H1 (cell line): ENCODE results near the gene CCBE1. TPM values are rescaled to one million over a fixed set of nuclear protein-coding genes. Genes with fewer than 3 reads are reported as not detected.

Experiments
- CTCF ChIA-PET: fragments of 300-600 bp; sonication (Branson Sonifier 250); formaldehyde crosslinking; loops from one replicate; lab custom pipeline; 2021; ENCODE audit not compliant: partially characterized antibody; lab: Charles Lee
- POLR2A ChIA-PET: fragments of 300-600 bp; sonication (Branson Sonifier 250); formaldehyde crosslinking; loops from one replicate; lab custom pipeline; 2021; ENCODE audit warnings: inconsistent platforms; ENCODE audit not compliant: partially characterized antibody; lab: Charles Lee
- DNase-seq, 2 experiments: peaks; one replicate each; pipeline versions ENCODE4 v3.0.0 to v3.0.0-alpha.2; 2010 to 2022; ENCODE audit warnings: low spot score in 2 of 2, low read depth in 1 of 2, mixed read lengths in 1 of 2
- FAIRE-seq: peaks from 2 replicates; lab custom pipeline; 2011; peaks lifted over from hg19 to GRCh38; lab: Jason Lieb, UNC
- H2AFZ ChIP-seq: 2 replicates; pipeline ENCODE4 v1.8.1; 2012; ENCODE audit warnings: low read length, inconsistent platforms
- H2AK5ac ChIP-seq: 2 replicates; pipeline ENCODE4 v1.6.1; 2013; ENCODE audit warnings: low read depth, low read length
- H2BK120ac ChIP-seq: replicated peaks from 2 replicates; pipeline ENCODE3; 2013; ENCODE audit warnings: low read depth, low read length, inconsistent platforms
- H2BK12ac ChIP-seq: 2 replicates; pipeline ENCODE4 v1.6.1; 2013; ENCODE audit warnings: low read depth, low read length
- H2BK15ac ChIP-seq: 2 replicates; pipeline ENCODE4 v1.6.1; 2013; ENCODE audit warnings: low read length
- H2BK20ac ChIP-seq: 2 replicates; pipeline ENCODE4 v1.6.1; 2013; ENCODE audit warnings: low read length
- H2BK5ac ChIP-seq: 2 replicates; pipeline ENCODE4 v1.6.1; 2013; ENCODE audit warnings: low read depth, low read length
- H3K14ac ChIP-seq: 2 replicates; pipeline ENCODE4 v1.6.1; 2013; ENCODE audit warnings: inconsistent platforms; ENCODE audit not compliant: insufficient read length
- H3K18ac ChIP-seq: 2 replicates; pipeline ENCODE4 v1.6.1; 2013; ENCODE audit warnings: low read length; ENCODE audit errors: extremely low read depth
- H3K23ac ChIP-seq: 2 replicates; pipeline ENCODE4 v1.6.1; 2013; ENCODE audit warnings: inconsistent platforms; ENCODE audit not compliant: insufficient read length
- H3K23me2 ChIP-seq: 2 replicates; pipeline ENCODE4 v1.6.1; 2013; ENCODE audit warnings: low read depth, low read length
- H3K27ac ChIP-seq: 2 replicates; pipeline ENCODE4 v1.6.1; 2011; ENCODE audit warnings: low read depth, low read length, inconsistent platforms
- H3K27me3 ChIP-seq, 4 experiments: replicated peaks in 1 of 4; 1 replicate in 1 of 4; 2 replicates in 3 of 4; pipeline versions ENCODE4 v1.6.1 to v1.8.1; 2011 to 2013; ENCODE audit warnings: low read length in 3 of 4, mild to moderate bottlenecking in 3 of 4, inconsistent platforms in 2 of 4, mixed read lengths in 2 of 4, moderate library complexity in 1 of 4; ENCODE audit not compliant: control insufficient read depth in 3 of 4, insufficient read depth in 3 of 4; ENCODE audit errors: extremely low read depth in 1 of 4
- H3K36me3 ChIP-seq, 4 experiments: 2 replicates each; pipeline versions ENCODE4 v1.6.1 to v1.8.1; 2011 to 2013; ENCODE audit warnings: mild to moderate bottlenecking in 4 of 4, low read length in 3 of 4, moderate library complexity in 2 of 4, control low read depth in 1 of 4, inconsistent platforms in 1 of 4; ENCODE audit not compliant: insufficient read depth in 4 of 4, control insufficient read depth in 2 of 4
- H3K4ac ChIP-seq: replicated peaks from 2 replicates; pipeline ENCODE3; 2013; ENCODE audit warnings: low read length, low read depth, mixed read lengths, inconsistent platforms; ENCODE audit not compliant: insufficient read length
- H3K4me1 ChIP-seq, 4 experiments: replicated peaks in 1 of 4; 1 replicate in 1 of 4; 2 replicates in 3 of 4; pipeline versions ENCODE4 v1.6.1 to v1.8.1; 2011 to 2013; ENCODE audit warnings: low read length in 3 of 4, inconsistent platforms in 2 of 4, mixed read lengths in 1 of 4; ENCODE audit not compliant: insufficient read depth in 4 of 4, control insufficient read depth in 3 of 4
- H3K4me2 ChIP-seq, 2 experiments: 2 replicates each; pipeline versions ENCODE4 v1.6.1 to v1.8.1; 2011 to 2013; ENCODE audit warnings: low read depth in 2 of 2, low read length in 2 of 2, control low read depth in 1 of 2, inconsistent platforms in 1 of 2, mild to moderate bottlenecking in 1 of 2; ENCODE audit not compliant: insufficient read depth in 1 of 2
- H3K4me3 ChIP-seq, 4 experiments: fragments of 200-600, 300-600 bp in 1 of 4; sonication (generic), shearing (Covaris generic), sonication (Bioruptor Twin) in 1 of 4; 2 replicates each; pipeline versions ENCODE4 v1.5.1 to v1.8.1; 2011 to 2016; ENCODE audit warnings: low read length in 4 of 4, low read depth in 3 of 4, control low read depth in 2 of 4, inconsistent platforms in 2 of 4, mild to moderate bottlenecking in 2 of 4, mixed read lengths in 1 of 4, moderate library complexity in 1 of 4; ENCODE audit not compliant: insufficient read depth in 2 of 4; ENCODE audit errors: extremely low read depth in 1 of 4
- H3K56ac ChIP-seq: replicated peaks from 2 replicates; pipeline ENCODE3; 2013; ENCODE audit warnings: low read depth, mild to moderate bottlenecking, mixed read lengths, low read length, inconsistent platforms; ENCODE audit not compliant: insufficient read length
- H3K79me1 ChIP-seq: 2 replicates; pipeline ENCODE4 v1.6.1; 2013; ENCODE audit warnings: low read depth, low read length, control low read depth
- H3K79me2 ChIP-seq, 2 experiments: 2 replicates each; pipeline versions ENCODE4 v1.6.1 to v1.8.1; 2012 to 2013; ENCODE audit warnings: low read length in 2 of 2, mild to moderate bottlenecking in 2 of 2, inconsistent platforms in 1 of 2; ENCODE audit not compliant: insufficient read depth in 2 of 2, control insufficient read depth in 1 of 2
- H3K9ac ChIP-seq, 4 experiments: replicated peaks in 1 of 4; 1 replicate in 1 of 4; 2 replicates in 3 of 4; pipeline versions ENCODE4 v1.6.1 to v1.8.1; 2011 to 2013; ENCODE audit warnings: low read depth in 3 of 4, low read length in 3 of 4, control low read depth in 2 of 4, mild to moderate bottlenecking in 2 of 4, moderate library complexity in 2 of 4, inconsistent platforms in 1 of 4; ENCODE audit errors: extremely low read depth in 1 of 4
- H3K9me3 ChIP-seq, 2 experiments: 2 replicates each; pipeline versions ENCODE4 v1.6.1 to v1.8.1; 2012 to 2013; ENCODE audit warnings: mild to moderate bottlenecking in 2 of 2, moderate library complexity in 2 of 2, control low read depth in 1 of 2, inconsistent platforms in 1 of 2, low read depth in 1 of 2, low read length in 1 of 2, mixed read lengths in 1 of 2; ENCODE audit not compliant: insufficient read depth in 2 of 2
- H4K20me1 ChIP-seq, 2 experiments: replicated peaks in 1 of 2; 2 replicates each; pipeline versions ENCODE3 to v1.8.1; 2011 to 2013; ENCODE audit warnings: inconsistent platforms in 2 of 2, low read length in 2 of 2, mild to moderate bottlenecking in 1 of 2; ENCODE audit not compliant: insufficient read depth in 2 of 2, control insufficient read depth in 1 of 2
- H4K5ac ChIP-seq: 2 replicates; pipeline ENCODE4 v1.6.1; 2013; ENCODE audit warnings: low read length, low read depth, mixed read lengths, inconsistent platforms; ENCODE audit not compliant: insufficient read length
- H4K8ac ChIP-seq: 2 replicates; pipeline ENCODE4 v1.8.0; 2013; ENCODE audit warnings: mild to moderate bottlenecking, moderate library complexity, low read length, inconsistent platforms; ENCODE audit not compliant: insufficient read depth; ENCODE audit errors: extremely low read depth
- H4K91ac ChIP-seq: replicated peaks from 2 replicates; pipeline ENCODE3; 2013; ENCODE audit warnings: low read length, mixed read lengths, inconsistent platforms; ENCODE audit not compliant: insufficient read length
- CTBP2 ChIP-seq: IDR thresholded peaks from 2 replicates; pipeline ENCODE4 v1.7.0; 2011; ENCODE audit warnings: borderline replicate concordance, mild to moderate bottlenecking, moderate library complexity, mixed read lengths, low read length; ENCODE audit not compliant: insufficient read depth, insufficient read length
- PHF8 ChIP-seq: fragments of 200-600 bp; sonication (generic); conservative IDR thresholded peaks from 2 replicates; pipeline ENCODE4 v1.7.1; 2012; ENCODE audit warnings: low read depth, mild to moderate bottlenecking, inconsistent platforms, low read length, moderate library complexity
- POLR2AphosphoS5 ChIP-seq: IDR thresholded peaks from 2 replicates; pipeline ENCODE4 v1.6.1; 2011; ENCODE audit warnings: low read depth, low read length
- SUZ12 ChIP-seq: fragments of 200-600 bp; sonication (generic); IDR thresholded peaks from 2 replicates; pipeline ENCODE4 v1.6.1; 2012; ENCODE audit warnings: mild to moderate bottlenecking, inconsistent platforms, low read length, moderate library complexity, mixed read lengths
- WGBS, 2 experiments: shearing (Covaris generic) in 1 of 2; methylation state at CpG; one replicate each; pipeline versions ENCODE4 v1.1.6 to v1.1.7; 2013 to 2015; ENCODE audit warnings: low lambda C conversion rate in 2 of 2, mixed read lengths in 2 of 2, inconsistent platforms in 1 of 2, low coverage in 1 of 2, missing lambda C conversion rate in 1 of 2; ENCODE audit not compliant: insufficient replicate concordance in 2 of 2, insufficient coverage in 1 of 2, insufficient read length in 1 of 2; ENCODE audit errors: extremely low coverage in 1 of 2, missing lambda C conversion rate in 1 of 2; 5-methylcytosine and 5-hydroxymethylcytosine counted together
- polyA plus RNA-seq, 7 experiments: library from polyadenylated mRNA; depleted of rRNA in 3 of 7; stranded (reverse) in 5 of 7; unstranded in 2 of 7; fragments of >200 nt in 5 of 7; fragments of 200-250 nt in 2 of 7; gene quantifications; 1 replicate in 5 of 7; 2 replicates in 1 of 7; 4 replicates in 1 of 7; pipeline versions ENCODE4 v1.2.1 to v1.2.3, GENCODE V29; 2011 to 2013; ENCODE audit warnings: missing spikeins in 2 of 7, mixed read lengths in 2 of 7
- total RNA-seq: library from RNA; stranded (reverse); fragmentation: NEBNext Ultra II Directional; extraction: Animal tissue kit (Norgen Biotek cat#: 25700); gene quantifications from 2 replicates; pipeline ENCODE4 v1.2.1, GENCODE V29; 2021

The CCBE1 gene
- total and polyA plus RNA-seq, 2 of the 8 experiments (the other 6 are each of a cell fraction or from before 2014, with no cell fraction given): 2.1 to 2.6 TPM

DNA sequence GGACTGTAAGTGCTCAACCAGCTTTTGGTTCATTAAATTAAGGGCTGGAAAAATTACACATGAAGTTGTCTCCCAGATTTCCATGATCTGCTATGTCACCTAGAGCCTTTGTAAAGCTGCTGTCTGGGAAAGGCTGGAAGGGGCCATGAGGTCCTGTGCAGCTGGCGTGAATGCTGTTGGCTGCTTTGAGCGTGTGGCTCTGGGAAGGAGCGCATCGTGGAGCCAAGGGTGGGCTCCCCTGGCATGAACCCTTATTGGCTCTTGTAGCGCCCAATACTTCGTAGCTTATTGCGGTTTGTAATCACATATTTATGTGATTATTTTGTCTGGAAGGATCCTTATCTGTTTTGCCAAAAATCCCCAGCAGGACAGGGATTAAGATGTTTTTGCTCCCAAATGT is 267.6 kb downstream of the CCBE1 start:
- no peaks in the 10 kb centered on the region for H3K79me2 ChIP-seq
- no peaks in the 10 kb centered on the region for H3K9me3 ChIP-seq
- no peak overlapping the region for H4K8ac ChIP-seq
- DNase-seq: no peak
- H3K4me2 ChIP-seq: no peak overlapping the region
- H2BK5ac ChIP-seq: no peak overlapping the region
- H4K20me1 ChIP-seq: no peaks in the 10 kb centered on the region
- no peak overlapping the region for H2BK20ac ChIP-seq
- ChIA-PET POLR2A (interaction anchor here (0.7 kb wide), 1 partner anchor 12 kb away, joined by 4 read pairs; no protein-coding TSS in a partner anchor), CTCF (interaction anchor here (0.6 to 1.7 kb wide), 7 partner anchors 8 to 414 kb away, joined by 3 to 7 read pairs (median 3); no protein-coding TSS in a partner anchor)
- H4K5ac ChIP-seq: no peak overlapping the region
- no peak overlapping the region for H3K4ac ChIP-seq
- H3K4me3 ChIP-seq: no peak overlapping the region
- H3K79me1 ChIP-seq: no peaks in the 10 kb centered on the region
- no peaks in the 10 kb centered on the region for H3K4me1 ChIP-seq
- H3K23ac ChIP-seq: no peak overlapping the region
- no peaks in the 10 kb centered on the region for H3K36me3 ChIP-seq
- no peak overlapping the region for H3K14ac ChIP-seq
- no peak overlapping the region for H2BK15ac ChIP-seq
- H3K56ac ChIP-seq: no peak overlapping the region
- H4K91ac ChIP-seq: no peak overlapping the region
- no peak overlapping the region for H2AFZ ChIP-seq
- H2BK120ac ChIP-seq: no peak overlapping the region
- no peaks in the 10 kb centered on the region for H3K23me2 ChIP-seq
- H2AK5ac ChIP-seq: no peak overlapping the region
- H3K27ac ChIP-seq: no peak overlapping the region
- no peaks in the 10 kb centered on the region; a peak in 1 of 7 replicates for H3K27me3 ChIP-seq
- H3K18ac ChIP-seq: no peak overlapping the region
- 96% methylated on average over 7 of the region's 7 CpGs; no CpG with 5 or more reads in 1 of the 2 experiments for WGBS, 2 experiments
- H3K9ac ChIP-seq: no peak overlapping the region
- no peak for FAIRE-seq
- H2BK12ac ChIP-seq: no peak overlapping the region
- no peak for TF ChIP-seq PHF8
- TF ChIP-seq SUZ12: no peak
- TF ChIP-seq POLR2AphosphoS5: no peak
- no peak for TF ChIP-seq CTBP2
